Neuron (in vitro differentiated cells): ENCODE results near the gene XPNPEP2.

ENCODE experiments used
- H2AFZ ChIP-seq: one replicate; pipeline ENCODE4 v1.6.1; 2013; ENCODE audit warnings: low read depth, mild to moderate bottlenecking, inconsistent platforms, low read length, moderate library complexity
- H3K27me3 ChIP-seq: one replicate; pipeline ENCODE4 v1.6.1; 2013; ENCODE audit warnings: low read length; ENCODE audit not compliant: insufficient read depth
- H3K36me3 ChIP-seq: one replicate; pipeline ENCODE4 v1.6.1; 2013; ENCODE audit warnings: low read length; ENCODE audit not compliant: insufficient read depth
- H3K4me1 ChIP-seq: one replicate; pipeline ENCODE4 v1.6.1; 2013; ENCODE audit warnings: low read length; ENCODE audit not compliant: insufficient read depth
- H3K4me3 ChIP-seq: 2 replicates; pipeline ENCODE4 v1.5.1; 2013; ENCODE audit warnings: mild to moderate bottlenecking, low read length, moderate library complexity
- H3K9me3 ChIP-seq: one replicate; pipeline ENCODE4 v1.6.1; 2013; ENCODE audit warnings: low read length

The XPNPEP2 gene

DNA sequence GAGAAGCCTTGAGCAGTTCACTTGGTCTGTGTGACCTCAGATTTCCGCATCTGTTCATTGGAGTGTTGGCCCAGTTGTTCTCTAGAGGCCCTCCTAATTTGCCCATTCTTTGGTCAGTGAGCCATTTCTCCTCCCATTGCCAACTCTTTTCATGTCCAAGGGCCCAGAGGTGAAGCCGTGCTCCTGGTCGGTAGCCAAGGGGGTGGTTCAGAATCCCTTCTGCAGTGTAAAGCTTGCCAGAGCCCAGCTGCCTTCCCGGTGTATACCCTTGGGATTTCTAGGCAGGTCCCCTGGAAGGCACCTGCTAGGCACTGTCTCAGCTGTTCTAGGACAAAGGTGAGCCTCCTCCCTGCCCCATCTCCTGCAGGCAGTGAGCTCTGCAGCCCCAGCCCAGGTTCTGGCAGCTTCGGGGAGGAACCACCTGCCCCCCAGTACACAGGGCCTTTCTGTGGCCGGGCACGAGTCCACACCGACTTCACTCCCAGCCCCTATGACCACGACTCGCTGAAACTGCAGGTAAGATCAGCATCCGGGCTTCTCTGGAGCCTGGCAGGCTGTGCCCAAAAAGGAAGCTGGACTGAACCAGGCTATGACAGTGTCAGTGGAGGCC is 53.3 kb downstream of the XPNPEP2 start:
- Histone ChIP-seq H3K27me3 (no peaks in the 10 kb centered on the region), H2AFZ (no peak overlapping the region), H3K4me3 (no peak overlapping the region), H3K9me3 (no peaks in the 10 kb centered on the region), H3K4me1 (no peaks in the 10 kb centered on the region), H3K36me3 (no peaks in the 10 kb centered on the region)

DNA sequence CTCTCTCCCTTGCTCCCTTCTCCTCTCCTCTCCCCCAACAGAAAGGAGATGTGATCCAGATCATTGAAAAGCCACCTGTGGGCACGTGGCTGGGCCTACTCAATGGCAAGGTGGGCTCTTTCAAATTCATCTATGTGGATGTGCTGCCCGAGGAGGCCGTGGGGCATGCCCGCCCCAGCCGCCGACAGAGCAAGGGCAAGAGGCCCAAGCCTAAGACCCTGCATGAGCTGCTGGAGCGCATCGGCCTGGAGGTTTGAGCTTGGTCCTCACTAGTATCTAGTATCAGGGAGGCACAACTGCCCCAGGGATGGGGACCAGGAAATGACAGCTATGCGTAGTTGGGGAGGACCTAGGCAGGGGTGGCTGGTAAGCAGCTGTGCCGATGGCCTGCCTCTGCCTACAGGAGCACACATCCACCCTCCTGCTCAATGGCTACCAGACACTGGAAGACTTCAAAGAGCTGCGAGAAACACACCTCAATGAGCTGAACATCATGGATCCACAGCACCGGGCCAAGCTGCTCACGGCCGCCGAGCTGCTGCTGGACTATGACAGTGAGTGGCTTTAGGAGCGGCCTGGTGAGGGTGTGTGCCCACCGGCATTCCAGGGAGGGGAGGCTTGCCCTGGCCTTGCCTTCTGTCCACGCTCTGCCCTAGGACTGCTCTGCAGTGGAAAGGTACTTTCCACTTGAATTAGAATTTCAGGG is 54.0 kb downstream of the XPNPEP2 start:
- no peaks in the 10 kb centered on the region for H3K4me1 ChIP-seq
- no peak overlapping the region for H3K4me3 ChIP-seq
- no peak overlapping the region for H2AFZ ChIP-seq
- H3K27me3 ChIP-seq: no peaks in the 10 kb centered on the region
- no peaks in the 10 kb centered on the region for H3K36me3 ChIP-seq
- H3K9me3 ChIP-seq: no peaks in the 10 kb centered on the region

DNA sequence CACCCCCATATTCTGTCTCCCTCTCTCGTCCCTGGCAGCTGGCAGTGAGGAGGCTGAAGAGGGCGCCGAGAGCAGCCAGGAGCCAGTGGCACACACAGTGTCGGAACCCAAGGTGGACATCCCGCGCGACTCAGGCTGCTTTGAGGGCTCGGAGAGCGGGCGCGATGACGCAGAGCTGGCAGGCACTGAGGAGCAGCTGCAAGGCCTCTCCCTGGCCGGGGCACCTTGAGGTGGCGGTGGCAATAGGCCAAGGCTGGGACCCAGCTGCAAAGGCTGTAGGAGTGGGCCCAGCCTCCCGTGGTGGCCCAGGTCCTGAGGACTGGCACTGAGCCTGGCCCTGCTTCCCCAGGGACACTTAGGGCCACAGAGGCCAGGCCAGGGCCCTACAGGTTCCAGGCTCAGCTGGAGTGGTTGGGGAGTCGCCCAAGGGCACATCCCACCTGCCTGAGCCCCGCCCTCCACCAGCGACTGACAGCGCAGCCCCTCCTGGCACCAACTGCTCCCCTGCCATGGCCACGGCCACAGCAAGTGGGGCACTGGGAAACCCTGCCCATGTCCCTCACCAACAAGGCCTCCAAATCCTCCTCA is 54.9 kb downstream of the XPNPEP2 start:
- H3K27me3 ChIP-seq: no peaks in the 10 kb centered on the region
- H3K4me1 ChIP-seq: no peaks in the 10 kb centered on the region
- no peak overlapping the region for H2AFZ ChIP-seq
- no peak overlapping the region for H3K4me3 ChIP-seq
- no peaks in the 10 kb centered on the region for H3K9me3 ChIP-seq
- no peaks in the 10 kb centered on the region for H3K36me3 ChIP-seq

DNA sequence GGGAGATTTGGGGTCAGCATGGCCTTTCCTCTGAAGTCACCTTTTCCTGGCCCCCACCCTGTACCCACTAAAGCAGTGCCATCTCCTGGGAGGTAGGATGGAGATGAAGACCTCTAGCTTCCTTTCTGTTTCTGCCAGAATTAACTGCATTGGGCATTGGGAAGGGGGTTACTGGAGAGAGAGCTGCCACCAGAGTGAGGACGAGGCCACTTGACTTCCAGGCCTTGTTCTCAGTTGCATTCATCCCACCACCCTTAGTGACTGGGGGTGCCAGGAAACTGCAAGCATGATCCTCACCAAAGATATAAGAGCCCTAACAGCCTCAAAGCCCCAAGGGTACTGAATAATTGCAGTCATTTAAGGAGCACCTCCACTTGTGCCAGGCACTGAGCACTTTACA is 56.8 kb downstream of the XPNPEP2 start:
- H3K27me3 ChIP-seq: no peaks in the 10 kb centered on the region
- no peaks in the 10 kb centered on the region for H3K9me3 ChIP-seq
- no peak overlapping the region for H3K4me3 ChIP-seq
- H2AFZ ChIP-seq: no peak overlapping the region
- no peaks in the 10 kb centered on the region for H3K36me3 ChIP-seq
- no peaks in the 10 kb centered on the region for H3K4me1 ChIP-seq

DNA sequence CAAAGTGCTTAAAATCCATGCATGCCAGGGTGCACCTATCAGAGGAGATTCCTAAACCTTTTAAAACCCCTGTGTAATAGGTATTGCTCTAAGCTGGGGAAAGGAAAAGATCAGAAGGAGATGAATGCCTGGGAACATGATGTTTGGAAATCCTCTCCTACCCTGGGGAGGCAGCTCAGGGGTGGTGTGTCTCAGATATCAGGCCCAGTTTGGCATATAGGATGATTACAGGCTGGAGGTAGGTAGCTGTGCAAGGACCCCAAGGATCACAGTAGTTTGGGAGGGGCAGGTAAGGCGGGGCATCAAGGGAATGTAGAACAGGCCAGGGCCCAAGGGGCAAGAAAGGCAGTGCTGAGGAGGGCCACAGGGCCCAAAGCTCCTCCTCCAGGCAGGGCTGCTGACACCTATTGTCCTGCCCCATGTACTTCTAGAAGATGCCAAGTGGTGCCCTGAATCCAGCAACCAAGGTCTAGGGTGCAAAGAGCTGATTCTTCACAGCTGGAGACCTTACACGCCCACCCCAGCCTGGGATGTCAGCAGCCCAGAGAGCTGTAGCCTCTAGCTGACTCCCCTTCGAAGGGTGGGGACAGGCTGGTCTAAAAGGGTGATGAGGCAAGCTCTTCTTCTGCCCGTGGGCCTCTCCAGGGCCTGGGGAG is 58.6 kb downstream of the XPNPEP2 start:
- Histone ChIP-seq H3K27me3 (no peaks in the 10 kb centered on the region), H3K4me3 (no peak overlapping the region), H3K9me3 (no peaks in the 10 kb centered on the region), H3K36me3 (no peaks in the 10 kb centered on the region), H2AFZ (no peak overlapping the region), H3K4me1 (peaks cover 4% of the 10 kb centered on the region)

DNA sequence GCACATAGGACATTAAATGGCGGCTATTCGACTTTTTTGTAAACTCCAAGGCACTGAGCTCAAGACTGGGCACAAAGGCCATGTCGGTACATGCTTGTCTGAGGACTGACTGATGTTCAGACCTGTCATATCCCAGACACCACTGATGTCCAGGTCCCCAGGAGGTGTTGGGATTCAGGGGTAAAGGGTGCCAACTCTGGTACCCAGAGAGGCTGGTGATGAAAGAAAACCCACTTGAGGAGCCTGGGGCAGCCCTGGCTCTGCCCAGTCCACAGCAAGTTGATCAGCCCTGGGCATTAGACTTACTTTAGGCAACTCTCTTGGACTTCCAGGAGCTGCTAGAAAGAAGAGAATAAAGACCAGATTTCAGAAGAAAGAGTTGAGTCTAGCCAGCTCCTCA is 59.7 kb downstream of the XPNPEP2 start:
- Histone ChIP-seq H3K36me3 (no peaks in the 10 kb centered on the region), H3K27me3 (no peaks in the 10 kb centered on the region), H3K4me3 (no peak overlapping the region), H3K9me3 (no peaks in the 10 kb centered on the region), H2AFZ (no peak overlapping the region), H3K4me1 (peaks cover 12% of the 10 kb centered on the region)

DNA sequence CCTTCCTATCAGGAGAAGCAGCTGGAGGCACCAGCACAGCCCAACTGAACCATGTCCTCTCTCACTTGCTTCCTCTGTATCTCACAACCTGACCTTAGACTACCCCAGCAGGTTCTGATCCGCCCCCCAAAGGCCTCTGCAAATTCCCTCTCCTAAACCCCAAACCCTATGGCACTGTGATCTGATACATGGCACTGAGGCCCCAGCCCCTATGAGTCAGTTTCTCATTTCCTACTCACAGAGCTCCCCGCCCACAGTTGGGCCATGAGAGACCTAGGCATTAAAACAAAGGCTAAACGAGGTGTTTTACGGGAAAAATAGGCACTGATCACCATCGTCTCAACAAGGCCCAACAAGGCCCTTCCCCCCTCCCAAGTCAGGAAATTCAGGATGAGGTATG is 60.1 kb downstream of the XPNPEP2 start:
- peaks cover 16% of the 10 kb centered on the region for H3K4me1 ChIP-seq

DNA sequence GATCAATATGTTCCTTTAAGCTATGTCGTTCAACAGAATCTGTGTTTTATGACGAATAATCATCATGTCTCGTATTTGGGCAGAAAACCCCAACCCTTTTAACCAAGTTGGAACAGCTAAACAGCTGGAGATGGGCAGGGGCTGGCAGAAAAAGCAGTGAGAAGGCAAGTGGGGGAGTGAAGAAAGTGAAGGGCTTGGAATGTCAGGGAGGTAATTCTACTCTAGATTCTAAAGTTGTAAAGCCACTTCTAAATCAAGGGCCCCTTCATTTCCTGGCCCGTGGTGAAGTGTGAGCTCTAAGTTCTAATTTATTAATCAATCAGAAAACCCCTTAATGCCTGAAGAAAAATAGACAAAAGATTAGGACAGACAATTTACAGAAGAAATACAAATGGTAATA is 61.4 kb downstream of the XPNPEP2 start:
- H3K36me3 ChIP-seq: peaks cover 2% of the 10 kb centered on the region
- H3K9me3 ChIP-seq: no peaks in the 10 kb centered on the region
- H3K4me1 ChIP-seq: peaks cover 18% of the 10 kb centered on the region
- no peaks in the 10 kb centered on the region for H3K27me3 ChIP-seq
- H2AFZ ChIP-seq: no peak overlapping the region
- H3K4me3 ChIP-seq: no peak overlapping the region

More for the DNA sequence above, 60.1 kb downstream of the XPNPEP2 start:
- Histone ChIP-seq H2AFZ (no peak overlapping the region), H3K9me3 (no peaks in the 10 kb centered on the region), H3K4me3 (no peak overlapping the region), H3K36me3 (no peaks in the 10 kb centered on the region), H3K27me3 (no peaks in the 10 kb centered on the region)

DNA sequence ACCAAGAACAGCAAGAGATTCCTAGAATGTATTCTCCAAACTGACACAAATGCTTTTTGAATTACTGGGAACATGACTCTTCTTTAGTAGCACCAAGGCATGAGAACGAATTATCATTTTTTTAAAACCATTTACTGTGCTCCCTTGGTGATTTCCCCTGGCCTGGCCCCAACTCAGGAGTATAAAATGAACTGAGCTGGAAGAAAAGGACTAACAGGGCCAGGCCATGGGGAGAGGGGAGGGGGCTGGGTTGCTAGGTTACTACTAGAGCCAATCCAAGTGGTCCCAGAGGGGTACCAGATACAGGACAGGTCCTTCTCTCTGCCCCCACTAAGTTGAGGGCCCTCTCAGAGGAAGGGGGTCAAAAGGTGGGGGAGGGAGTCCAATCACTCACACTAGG is 64.1 kb downstream of the XPNPEP2 start:
- peaks cover 7% of the 10 kb centered on the region for H3K36me3 ChIP-seq
- H3K9me3 ChIP-seq: no peaks in the 10 kb centered on the region
- H3K27me3 ChIP-seq: no peaks in the 10 kb centered on the region
- H3K4me1 ChIP-seq: peaks cover 18% of the 10 kb centered on the region
- H2AFZ ChIP-seq: no peak overlapping the region
- H3K4me3 ChIP-seq: no peak overlapping the region

DNA sequence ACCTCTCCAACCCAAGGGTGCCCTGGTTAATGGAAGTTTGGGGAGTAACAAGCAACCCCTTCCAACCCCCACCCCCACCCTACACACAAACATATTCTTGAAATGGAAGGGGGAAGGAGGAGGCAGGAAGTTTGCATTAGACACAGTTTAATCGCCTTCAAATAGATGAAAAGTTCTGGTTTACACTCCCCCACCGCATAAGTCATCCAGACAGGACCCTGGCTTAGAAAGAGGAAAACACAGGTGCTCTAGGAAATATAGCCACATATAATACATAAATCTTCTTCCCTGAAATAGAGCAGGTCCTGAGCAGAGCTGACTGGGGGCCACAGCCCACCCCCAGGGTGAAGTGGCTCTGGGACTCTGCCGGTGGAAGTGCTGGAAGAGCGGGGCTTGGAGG is 66.0 kb downstream of the XPNPEP2 start:
- Histone ChIP-seq H3K9me3 (peaks cover 3% of the 10 kb centered on the region), H3K27me3 (no peaks in the 10 kb centered on the region), H3K36me3 (peaks cover 9% of the 10 kb centered on the region), H3K4me1 (peaks cover 18% of the 10 kb centered on the region), H3K4me3 (no peak overlapping the region), H2AFZ (no peak overlapping the region)

DNA sequence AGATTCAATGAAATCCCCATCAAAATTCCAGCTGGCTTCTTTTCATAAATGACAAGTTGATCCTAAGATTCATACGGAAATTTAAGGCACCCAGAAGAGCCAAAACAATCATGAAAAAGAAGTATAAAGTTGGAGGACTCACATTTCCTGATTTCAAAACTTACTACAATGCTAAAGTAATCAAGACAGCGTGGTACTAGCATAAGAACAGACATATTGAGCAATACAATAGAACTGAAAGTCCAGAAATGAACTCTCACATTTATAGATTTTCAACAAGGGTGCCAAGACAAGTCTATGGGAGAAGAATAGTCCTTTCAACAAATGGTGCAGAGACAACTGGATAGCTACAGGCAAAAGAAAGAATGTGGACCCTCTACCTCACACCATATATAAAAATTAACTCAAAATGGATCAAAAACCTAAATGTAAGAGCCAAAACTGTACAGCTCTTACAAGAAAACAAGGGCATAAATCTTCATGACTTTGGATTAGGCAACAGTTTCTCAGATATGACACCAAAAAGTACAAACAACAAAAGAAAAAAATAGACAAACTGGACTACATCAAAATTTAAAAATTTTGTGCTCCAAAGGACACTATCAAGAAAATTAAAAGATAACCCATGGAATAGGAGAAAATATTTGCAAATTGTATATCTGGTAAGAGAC is 69.5 kb downstream of the XPNPEP2 start:
- peaks cover 15% of the 10 kb centered on the region for H3K36me3 ChIP-seq
- no peak overlapping the region for H3K4me3 ChIP-seq

DNA sequence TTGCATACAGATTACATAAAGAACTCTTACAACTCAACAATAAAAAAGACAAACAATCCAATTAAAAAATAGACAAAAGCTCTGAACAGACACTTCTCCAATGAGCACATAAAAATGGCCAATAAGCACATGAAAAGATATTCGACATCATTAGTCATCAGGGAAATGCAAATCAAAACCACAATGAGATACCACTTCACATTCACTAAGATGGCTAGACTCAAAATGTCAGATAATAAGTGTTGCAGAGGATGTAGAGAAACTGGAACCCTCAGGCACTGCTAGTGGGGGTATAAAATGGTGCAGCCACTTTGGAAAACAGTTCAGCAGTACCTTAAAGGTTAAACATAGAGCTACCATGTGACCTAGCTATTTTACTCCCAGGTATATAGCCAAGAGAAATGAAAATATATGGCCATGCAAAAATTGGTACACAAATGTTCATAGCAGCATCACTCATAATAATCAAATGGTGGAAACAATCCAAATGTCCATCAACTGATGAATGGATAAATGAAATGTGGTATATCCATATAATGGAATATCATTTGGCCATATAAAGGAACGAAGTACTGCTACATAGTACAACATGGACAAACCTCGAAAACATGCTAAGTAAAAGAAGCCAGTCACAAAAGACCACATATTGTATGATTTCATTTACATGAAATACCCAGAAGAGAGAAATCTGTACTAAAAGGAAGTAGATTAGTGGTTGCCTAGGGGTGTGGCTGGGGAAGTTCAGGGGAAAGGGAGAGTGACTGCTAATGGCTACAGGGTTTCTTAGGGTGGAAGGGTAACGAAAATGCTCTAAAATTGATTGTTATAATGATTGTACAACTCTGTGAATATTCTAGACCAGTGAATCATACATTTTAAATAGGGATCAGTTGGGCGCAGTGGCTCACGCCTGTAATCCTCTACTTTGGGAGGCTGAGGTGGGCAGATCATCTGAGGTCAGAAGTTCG is 70.3 kb downstream of the XPNPEP2 start:
- Histone ChIP-seq H3K4me1 (no peaks in the 10 kb centered on the region), H3K36me3 (peaks cover 15% of the 10 kb centered on the region), H3K4me3 (no peak overlapping the region), H3K9me3 (peaks cover 3% of the 10 kb centered on the region), H2AFZ (no peak overlapping the region), H3K27me3 (no peaks in the 10 kb centered on the region)

More for the DNA sequence above, 69.5 kb downstream of the XPNPEP2 start:
- H2AFZ ChIP-seq: no peak overlapping the region
- H3K27me3 ChIP-seq: no peaks in the 10 kb centered on the region
- peaks cover 3% of the 10 kb centered on the region for H3K9me3 ChIP-seq
- peaks cover 8% of the 10 kb centered on the region for H3K4me1 ChIP-seq
